ENCODE data around the gene SWAP70.

The SWAP70 gene

GRCh38 chr11:9745411-9746211 is 81.7 kb downstream of the SWAP70 start:
- H3K4me3 ChIP-seq (replicated peaks in 1 of 2; ENCODE audit: low read depth in 2 of 2, low read length in 2 of 2), result no peak overlapping the region
- no peak for DNase-seq (ENCODE audit: low read depth in 2 of 2)
- TF ChIP-seq, protein P1, sequence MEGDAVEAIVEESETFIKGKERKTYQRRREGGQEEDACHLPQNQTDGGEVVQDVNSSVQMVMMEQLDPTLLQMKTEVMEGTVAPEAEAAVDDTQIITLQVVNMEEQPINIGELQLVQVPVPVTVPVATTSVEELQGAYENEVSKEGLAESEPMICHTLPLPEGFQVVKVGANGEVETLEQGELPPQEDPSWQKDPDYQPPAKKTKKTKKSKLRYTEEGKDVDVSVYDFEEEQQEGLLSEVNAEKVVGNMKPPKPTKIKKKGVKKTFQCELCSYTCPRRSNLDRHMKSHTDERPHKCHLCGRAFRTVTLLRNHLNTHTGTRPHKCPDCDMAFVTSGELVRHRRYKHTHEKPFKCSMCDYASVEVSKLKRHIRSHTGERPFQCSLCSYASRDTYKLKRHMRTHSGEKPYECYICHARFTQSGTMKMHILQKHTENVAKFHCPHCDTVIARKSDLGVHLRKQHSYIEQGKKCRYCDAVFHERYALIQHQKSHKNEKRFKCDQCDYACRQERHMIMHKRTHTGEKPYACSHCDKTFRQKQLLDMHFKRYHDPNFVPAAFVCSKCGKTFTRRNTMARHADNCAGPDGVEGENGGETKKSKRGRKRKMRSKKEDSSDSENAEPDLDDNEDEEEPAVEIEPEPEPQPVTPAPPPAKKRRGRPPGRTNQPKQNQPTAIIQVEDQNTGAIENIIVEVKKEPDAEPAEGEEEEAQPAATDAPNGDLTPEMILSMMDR (IDR thresholded peaks at IDR 0.05; ENCODE audit: low read depth, low read length), result no peak

- TF ChIP-seq, protein P1 (IDR thresholded peaks at IDR 0.05; ENCODE audit: low read depth, low read length), result no peak
- no peak for DNase-seq (ENCODE audit: low read depth in 2 of 2)
These were observed 83.4 kb downstream of the SWAP70 start for GRCh38 chr11:9747229-9747628.

DNA sequence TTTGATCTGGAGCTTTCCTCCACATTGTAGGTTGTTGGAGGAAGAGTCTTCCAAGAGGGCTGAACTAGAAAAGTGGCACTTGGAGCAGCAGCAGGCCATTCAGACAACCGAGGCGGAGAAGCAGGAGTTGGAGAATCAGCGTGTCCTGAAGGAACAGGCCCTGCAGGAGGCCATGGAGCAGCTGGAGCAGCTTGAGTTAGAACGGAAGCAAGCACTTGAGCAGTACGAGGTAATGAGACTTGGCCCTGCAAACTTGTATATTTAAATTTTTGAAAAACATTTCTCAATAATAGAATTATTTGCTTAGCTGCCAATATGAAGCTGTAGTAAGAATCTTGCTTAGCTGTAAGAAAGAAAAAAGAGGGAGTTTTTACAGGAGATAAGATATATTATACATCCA is 84.0 kb downstream of the SWAP70 start:
- no peak for DNase-seq (ENCODE audit: low read depth in 2 of 2)
- H3K4me3 ChIP-seq (replicated peaks in 1 of 2; ENCODE audit: low read depth in 2 of 2, low read length in 2 of 2), result no peak overlapping the region
- TF ChIP-seq, protein P1 (IDR thresholded peaks at IDR 0.05; ENCODE audit: low read depth, low read length), result no peak

More at GRCh38 chr11:9747229-9747628, 83.4 kb downstream of the SWAP70 start:
- H3K4me3 ChIP-seq (replicated peaks in 1 of 2; ENCODE audit: low read depth in 2 of 2, low read length in 2 of 2), result no peak overlapping the region

- no peak overlapping the region for H3K4me3 ChIP-seq (replicated peaks in 1 of 2; ENCODE audit: low read depth in 2 of 2, low read length in 2 of 2)
- TF ChIP-seq, protein P1 (IDR thresholded peaks at IDR 0.05; ENCODE audit: low read depth, low read length), result peak; percentile 75
- DNase-seq (ENCODE audit: low read depth in 2 of 2), result peak; percentile 88
These were observed 84.6 kb downstream of the SWAP70 start for GRCh38 chr11:9748361-9748970.

DNA sequence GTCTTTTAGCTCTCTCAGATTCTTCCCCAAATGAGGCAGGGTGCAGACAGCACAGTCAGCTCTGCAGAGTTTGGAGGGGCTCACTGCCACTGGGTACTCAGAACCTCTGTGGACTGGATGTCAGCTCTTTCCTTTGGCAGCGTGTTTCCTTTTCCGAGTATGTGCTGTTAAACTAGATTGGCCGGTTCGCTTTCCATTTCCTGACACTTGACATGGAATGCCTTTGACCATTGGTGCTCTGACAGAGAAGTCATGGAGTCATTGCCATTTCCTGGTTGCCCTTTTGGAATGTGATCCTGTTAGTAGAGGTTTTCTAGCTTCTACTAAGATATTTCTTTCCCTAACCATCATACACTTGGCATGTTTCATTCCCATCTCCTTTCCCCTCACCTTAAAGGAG is 86.7 kb downstream of the SWAP70 start:
- TF ChIP-seq, protein P1 (IDR thresholded peaks at IDR 0.05; ENCODE audit: low read depth, low read length), result no peak
- H3K4me3 ChIP-seq (replicated peaks in 1 of 2; ENCODE audit: low read depth in 2 of 2, low read length in 2 of 2), result no peak overlapping the region
- DNase-seq (ENCODE audit: low read depth in 2 of 2), result no peak

DNA sequence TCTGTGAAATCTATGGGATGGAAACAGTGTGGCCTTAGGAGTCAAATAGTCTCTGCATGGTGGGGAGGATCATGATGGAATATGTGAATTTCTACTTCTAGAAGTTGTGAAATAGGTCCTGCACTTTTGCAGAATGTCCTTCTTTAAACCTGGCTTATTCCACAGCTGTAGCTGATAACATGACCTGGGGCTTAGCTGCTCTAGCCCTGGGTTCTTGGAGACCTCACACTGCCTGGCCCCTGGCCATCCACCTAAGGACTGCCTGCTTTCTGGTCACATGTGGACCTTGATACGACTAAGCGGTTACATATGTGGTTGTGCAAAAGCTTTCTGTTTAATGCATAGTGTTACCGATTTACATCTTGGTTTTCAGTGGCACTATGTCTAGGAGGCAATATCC is 88.2 kb downstream of the SWAP70 start:
- peak; percentile 40 to 53 for DNase-seq (ENCODE audit: low read depth in 2 of 2)
- TF ChIP-seq, protein P1 (IDR thresholded peaks at IDR 0.05; ENCODE audit: low read depth, low read length), result no peak
- no peak overlapping the region for H3K4me3 ChIP-seq (replicated peaks in 1 of 2; ENCODE audit: low read depth in 2 of 2, low read length in 2 of 2)
